Measurements from ENCODE around the gene ZBTB38.

The ZBTB38 gene

GRCh38 chr3:141349711-141350110 lies 18.6 kb upstream of the ZBTB38 start:
- Mint-ChIP-seq H3K9me3 (peaks cover 11% of the 10 kb centered on the region), H3K36me3 (ENCODE audit: low read depth) (no peaks in the 10 kb centered on the region), H3K27ac (no peak overlapping the region), H3K4me1 (peaks cover 22% of the 10 kb centered on the region), H3K27me3 (ENCODE audit: low read depth, poor library complexity) (peaks cover 3% of the 10 kb centered on the region), H3K4me3 (no peak overlapping the region)
- no peak for DNase-seq
- TF ChIP-seq CTCF (IDR thresholded peaks at IDR 0.05), result no peak

- Mint-ChIP-seq H3K4me1 (peaks cover 26% of the 10 kb centered on the region), H3K27me3 (ENCODE audit: low read depth, poor library complexity) (peaks cover 3% of the 10 kb centered on the region)
Measured at GRCh38 chr3:141350666-141351065, 17.6 kb upstream of the ZBTB38 start.

GRCh38 chr3:141352262-141352984 lies 15.9 kb upstream of the ZBTB38 start:
- H3K27me3 Mint-ChIP-seq (ENCODE audit: low read depth, poor library complexity), result peaks cover 3% of the 10 kb centered on the region
- DNase-seq, result no peak
- peaks cover 11% of the 10 kb centered on the region for H3K9me3 Mint-ChIP-seq
- no peak overlapping the region for H3K27ac Mint-ChIP-seq
- H3K36me3 Mint-ChIP-seq (ENCODE audit: low read depth), result no peaks in the 10 kb centered on the region
- peaks cover 21% of the 10 kb centered on the region for H3K4me1 Mint-ChIP-seq
- no peak for TF ChIP-seq CTCF (IDR thresholded peaks at IDR 0.05)
- H3K4me3 Mint-ChIP-seq, result no peak overlapping the region

More at GRCh38 chr3:141350666-141351065, 17.6 kb upstream of the ZBTB38 start:
- no peak for DNase-seq
- no peaks in the 10 kb centered on the region for H3K36me3 Mint-ChIP-seq (ENCODE audit: low read depth)
- no peak overlapping the region for H3K27ac Mint-ChIP-seq
- no peak for TF ChIP-seq CTCF (IDR thresholded peaks at IDR 0.05)
- no peak overlapping the region for H3K4me3 Mint-ChIP-seq
- peaks cover 11% of the 10 kb centered on the region for H3K9me3 Mint-ChIP-seq

- Mint-ChIP-seq H3K4me3 (no peak overlapping the region), H3K36me3 (ENCODE audit: low read depth) (no peaks in the 10 kb centered on the region), H3K9me3 (peaks cover 11% of the 10 kb centered on the region), H3K27ac (no peak overlapping the region), H3K4me1 (peaks cover 21% of the 10 kb centered on the region), H3K27me3 (ENCODE audit: low read depth, poor library complexity) (peaks cover 3% of the 10 kb centered on the region)
- DNase-seq, result no peak
- no peak for TF ChIP-seq CTCF (IDR thresholded peaks at IDR 0.05)
Measured at GRCh38 chr3:141353652-141354495, 14.4 kb upstream of the ZBTB38 start.

- Mint-ChIP-seq H3K36me3 (ENCODE audit: low read depth) (no peaks in the 10 kb centered on the region), H3K4me3 (no peak overlapping the region)
Measured at GRCh38 chr3:141354517-141354916, 13.8 kb upstream of the ZBTB38 start.

More at GRCh38 chr3:141354517-141354916, 13.8 kb upstream of the ZBTB38 start:
- Mint-ChIP-seq H3K9me3 (peaks cover 9% of the 10 kb centered on the region), H3K4me1 (peaks cover 21% of the 10 kb centered on the region), H3K27me3 (ENCODE audit: low read depth, poor library complexity) (peaks cover 3% of the 10 kb centered on the region), H3K27ac (no peak overlapping the region)
- TF ChIP-seq CTCF (IDR thresholded peaks at IDR 0.05), result no peak
- no peak for DNase-seq

Data from nephron progenitor cell (in vitro differentiated cells).